Type B pancreatic cell (in vitro differentiated cells): Measurements from ENCODE around the gene FAM200A. TPM values are rescaled to one million over a fixed set of nuclear protein-coding genes. Genes with fewer than 3 reads are reported as not detected.
A peak's percentile ranks its signal among the peaks of the same experiment; 100 is the strongest.

Source experiments
- DNase-seq: peaks from one replicate; pipeline ENCODE4 v3.0.0; 2021; ENCODE audit warnings: mixed read lengths; ENCODE audit not compliant: unreplicated experiment; ENCODE audit errors: extremely low spot score
- H3K27ac Mint-ChIP-seq: 2 replicates; pipeline ENCODE4 v1.8.0; 2021; ENCODE audit warnings: mild to moderate bottlenecking, mixed read lengths
- H3K27me3 Mint-ChIP-seq: 2 replicates; pipeline ENCODE4 v1.8.0; 2021; ENCODE audit warnings: mixed read lengths
- H3K36me3 Mint-ChIP-seq: 2 replicates; pipeline ENCODE4 v1.8.0; 2021; ENCODE audit warnings: mixed read lengths
- H3K4me1 Mint-ChIP-seq: one replicate; pipeline ENCODE4 v1.8.0; 2021; ENCODE audit warnings: mixed read lengths; ENCODE audit not compliant: unreplicated experiment
- H3K4me3 Mint-ChIP-seq: 2 replicates; pipeline ENCODE4 v1.8.0; 2021; ENCODE audit warnings: mild to moderate bottlenecking, mixed read lengths
- H3K9me3 Mint-ChIP-seq: 2 replicates; pipeline ENCODE4 v1.8.0; 2021; ENCODE audit warnings: mixed read lengths
- long read RNA-seq: library from polyadenylated mRNA; unstranded; transcript quantifications from one replicate; pipeline ENCODE4 v2.0.0, GENCODE V29; 2020
- total RNA-seq: library from RNA; stranded (reverse); gene quantifications from 2 replicates; pipeline ENCODE4 v1.2.1, GENCODE V29; 2021; ENCODE audit warnings: low replicate concordance
- TF ChIP-seq, protein P1 (sequence below): fragments of 200-600 bp; sonication (generic); conservative IDR thresholded peaks from 2 replicates; pipeline ENCODE4 v1.5.0; 2021; ENCODE audit warnings: antibody characterized with exemption, mild to moderate bottlenecking

FAM200A gene
- 10.2 and 10.8 TPM in 2 replicates for total RNA-seq
- long read RNA-seq, transcript FAM200A-202 (2 exons, 2,480 nt): major isoform, 51 of 56 reads
- long read RNA-seq, partial matches to known transcripts: 0 of 56 reads
- long read RNA-seq, other reads (novel, unspliced or antisense): 4 of 56 reads

DNA sequence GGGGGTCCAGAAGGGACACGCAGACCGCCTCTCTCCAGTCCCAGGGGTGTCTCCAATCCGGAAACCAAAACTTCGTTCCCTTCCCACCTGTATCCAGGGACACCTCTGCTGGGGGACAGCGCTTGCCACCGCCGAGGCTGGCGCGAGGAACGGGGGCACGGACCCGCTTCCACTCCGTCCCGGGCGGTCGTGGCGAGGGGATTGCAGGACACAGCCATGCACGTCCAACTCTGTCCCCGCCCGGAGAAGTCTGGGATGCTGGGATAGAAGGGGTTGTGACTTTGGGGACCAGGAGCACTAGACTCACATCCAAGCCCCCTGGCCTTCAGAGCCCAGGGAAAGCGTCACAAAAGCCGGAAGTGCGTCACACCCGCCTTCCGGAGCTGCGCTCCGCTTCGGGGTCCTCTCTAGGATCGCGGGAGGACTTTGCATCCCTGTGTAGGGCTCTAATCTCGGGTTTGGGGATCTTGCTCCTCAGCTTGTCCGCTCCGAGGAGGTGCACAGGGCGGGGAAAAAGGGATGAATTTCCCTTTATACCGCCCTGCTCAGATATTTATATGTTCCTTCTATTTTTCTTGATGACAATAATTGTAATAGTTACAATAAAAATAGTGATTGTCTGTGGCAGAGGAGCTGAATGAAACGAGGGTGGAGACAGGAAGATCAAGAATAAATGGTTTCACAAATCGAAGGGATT, at the start of gene FAM200A:
FAM200A (minus strand) TSS at position 348 of the 697 bp plus-strand sequence. CDS start 3,707 bp downstream, outside the sequence.
- Mint-ChIP-seq H3K9me3 (peaks cover 7% of the 10 kb centered on the region), H3K4me3 (peak within 1 kb of the TSS; percentile 91), H3K36me3 (peaks cover 24% of the 10 kb centered on the region), H3K4me1 (peaks cover 5% of the 10 kb centered on the region), H3K27me3 (no peaks in the 10 kb centered on the region), H3K27ac (peak within 1 kb of the TSS; percentile 82)
- TF ChIP-seq, protein P1, sequence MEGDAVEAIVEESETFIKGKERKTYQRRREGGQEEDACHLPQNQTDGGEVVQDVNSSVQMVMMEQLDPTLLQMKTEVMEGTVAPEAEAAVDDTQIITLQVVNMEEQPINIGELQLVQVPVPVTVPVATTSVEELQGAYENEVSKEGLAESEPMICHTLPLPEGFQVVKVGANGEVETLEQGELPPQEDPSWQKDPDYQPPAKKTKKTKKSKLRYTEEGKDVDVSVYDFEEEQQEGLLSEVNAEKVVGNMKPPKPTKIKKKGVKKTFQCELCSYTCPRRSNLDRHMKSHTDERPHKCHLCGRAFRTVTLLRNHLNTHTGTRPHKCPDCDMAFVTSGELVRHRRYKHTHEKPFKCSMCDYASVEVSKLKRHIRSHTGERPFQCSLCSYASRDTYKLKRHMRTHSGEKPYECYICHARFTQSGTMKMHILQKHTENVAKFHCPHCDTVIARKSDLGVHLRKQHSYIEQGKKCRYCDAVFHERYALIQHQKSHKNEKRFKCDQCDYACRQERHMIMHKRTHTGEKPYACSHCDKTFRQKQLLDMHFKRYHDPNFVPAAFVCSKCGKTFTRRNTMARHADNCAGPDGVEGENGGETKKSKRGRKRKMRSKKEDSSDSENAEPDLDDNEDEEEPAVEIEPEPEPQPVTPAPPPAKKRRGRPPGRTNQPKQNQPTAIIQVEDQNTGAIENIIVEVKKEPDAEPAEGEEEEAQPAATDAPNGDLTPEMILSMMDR: no peak
- peak; percentile 82 for DNase-seq

DNA sequence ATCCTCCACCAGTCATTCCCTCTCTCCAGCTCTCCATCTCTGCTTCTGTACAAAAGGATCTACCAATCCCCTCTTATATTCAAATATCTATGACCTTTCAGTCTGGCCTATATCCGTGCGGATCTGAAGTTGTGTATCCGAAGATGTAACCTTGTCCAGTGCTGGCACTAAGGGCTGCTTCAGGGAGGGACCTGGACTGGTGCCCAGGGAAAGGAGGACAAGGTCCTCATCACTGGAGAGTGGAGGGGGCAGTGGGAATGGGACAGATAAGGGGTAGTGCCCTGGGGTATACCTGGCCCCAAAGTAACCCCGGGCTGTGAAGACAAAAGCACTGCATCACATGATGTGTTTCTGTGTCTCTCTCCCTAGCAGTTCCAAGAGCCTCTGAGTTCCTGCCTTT, 47.9 kb upstream of the FAM200A start:
- H3K9me3 Mint-ChIP-seq: no peaks in the 10 kb centered on the region
- TF ChIP-seq, protein P1: no peak
- no peak overlapping the region for H3K4me3 Mint-ChIP-seq
- no peaks in the 10 kb centered on the region for H3K4me1 Mint-ChIP-seq
- no peaks in the 10 kb centered on the region for H3K36me3 Mint-ChIP-seq
- H3K27ac Mint-ChIP-seq: no peak overlapping the region
- peaks cover 15% of the 10 kb centered on the region for H3K27me3 Mint-ChIP-seq
- DNase-seq: peak; percentile 42

DNA sequence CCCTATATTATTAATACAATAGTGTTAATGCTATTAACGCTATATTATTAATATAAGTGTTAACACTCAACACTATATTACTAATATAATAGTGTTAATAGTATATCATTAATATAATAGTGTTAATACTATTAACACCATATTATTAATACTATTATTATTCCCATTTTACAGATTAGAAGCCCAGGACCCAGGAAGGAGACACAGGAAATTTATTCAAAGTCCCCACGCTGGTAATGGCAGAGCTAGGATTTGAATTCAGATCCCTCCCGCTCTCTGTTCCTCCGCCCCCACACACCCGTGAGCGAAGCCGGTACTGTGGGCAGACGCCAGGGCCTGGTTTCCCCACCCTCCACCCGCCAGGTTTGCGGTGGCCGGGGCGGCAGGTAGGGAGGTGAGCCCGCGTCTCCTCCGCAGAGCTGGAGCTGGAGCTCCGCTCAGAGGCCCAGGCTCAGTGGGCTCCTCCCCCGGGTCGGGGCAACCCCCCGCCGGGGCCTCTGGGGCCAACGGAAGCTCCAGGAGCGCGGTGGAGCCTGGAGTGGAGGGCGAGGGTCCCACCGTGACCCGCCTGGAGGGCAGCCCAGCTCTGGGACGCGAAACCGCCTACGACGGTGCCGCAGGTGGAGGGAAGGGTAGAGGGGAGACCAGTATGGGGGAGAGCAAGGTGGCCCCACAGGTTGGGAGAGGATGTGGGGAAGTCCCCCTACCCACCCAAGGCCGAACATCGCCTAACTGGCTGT, 46.0 kb upstream of the FAM200A start, which contains the start of gene TMEM225B:
TMEM225B (plus strand) TSS at position 506 of the 740 bp plus-strand sequence. CDS start 6,122 bp downstream, outside the sequence.
- no peak within 1 kb of the TSS for H3K27ac Mint-ChIP-seq
- no peaks in the 10 kb centered on the region for H3K4me1 Mint-ChIP-seq
- H3K4me3 Mint-ChIP-seq: no peak within 1 kb of the TSS
- H3K9me3 Mint-ChIP-seq: no peaks in the 10 kb centered on the region
- no peak for DNase-seq
- no peaks in the 10 kb centered on the region for H3K36me3 Mint-ChIP-seq
- peaks cover 12% of the 10 kb centered on the region for H3K27me3 Mint-ChIP-seq
- TF ChIP-seq, protein P1: no peak

DNA sequence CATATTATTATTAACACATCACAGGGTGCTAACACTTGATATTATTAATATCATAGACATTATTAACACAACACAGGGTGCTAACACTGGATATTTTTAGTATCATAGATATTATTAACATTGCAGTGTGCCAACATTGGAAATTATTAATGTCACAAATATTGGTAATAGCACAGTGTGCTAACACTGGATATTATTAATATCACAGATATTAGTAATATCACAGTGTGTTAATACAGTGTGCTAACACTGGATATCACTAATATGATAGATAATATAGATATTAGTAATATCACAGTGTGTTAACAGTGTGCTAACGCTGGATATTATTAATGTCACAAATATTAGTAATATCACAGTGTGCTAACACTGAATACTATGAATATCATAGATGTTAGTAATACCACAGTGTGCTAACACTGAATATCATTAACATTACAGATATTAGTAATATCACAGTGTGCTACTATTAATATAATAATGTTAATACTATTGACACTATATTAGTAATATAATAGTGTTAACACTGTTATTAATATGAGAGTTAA, 44.6 kb upstream of the FAM200A start:
- Mint-ChIP-seq H3K9me3 (no peaks in the 10 kb centered on the region), H3K27ac (no peak overlapping the region), H3K4me3 (no peak overlapping the region), H3K36me3 (no peaks in the 10 kb centered on the region), H3K4me1 (no peaks in the 10 kb centered on the region), H3K27me3 (peaks cover 12% of the 10 kb centered on the region)
- TF ChIP-seq, protein P1: no peak
- DNase-seq: no peak

DNA sequence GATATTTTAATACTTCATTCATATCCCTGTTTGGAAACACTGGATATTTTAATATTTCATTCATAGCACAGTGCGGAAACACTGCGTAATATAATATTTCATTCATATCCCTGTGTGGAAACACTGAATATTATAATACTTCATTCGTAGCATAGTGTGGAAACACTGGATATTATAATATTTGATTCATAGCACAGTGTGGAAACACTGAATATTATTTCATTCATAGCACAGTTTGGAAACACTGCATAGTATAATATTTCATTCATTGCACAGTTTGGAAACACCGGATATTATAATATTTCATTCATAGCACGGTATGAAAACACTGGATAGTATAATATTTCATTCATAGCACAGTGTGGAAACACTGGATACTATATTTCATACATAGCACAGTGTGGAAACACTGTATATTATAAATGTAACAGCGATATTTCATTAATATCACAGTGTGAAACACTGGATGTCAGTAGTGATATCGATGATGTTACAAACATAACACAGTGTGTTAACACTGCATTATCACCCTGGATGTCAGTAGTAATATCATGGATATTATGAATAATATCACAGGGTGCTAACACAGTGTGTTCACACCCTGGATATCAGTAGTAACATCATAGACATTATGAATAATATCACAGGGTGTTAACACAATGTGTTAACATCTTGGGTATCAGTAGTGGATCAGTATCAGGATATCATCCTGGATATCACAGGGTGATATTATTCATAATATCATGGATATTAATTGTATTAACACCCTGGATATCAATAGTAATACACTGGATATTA, 43.2 kb upstream of the FAM200A start:
- Mint-ChIP-seq H3K4me3 (no peak overlapping the region), H3K4me1 (no peaks in the 10 kb centered on the region), H3K27ac (no peak overlapping the region), H3K36me3 (no peaks in the 10 kb centered on the region), H3K9me3 (no peaks in the 10 kb centered on the region), H3K27me3 (no peaks in the 10 kb centered on the region)
- DNase-seq: no peak
- TF ChIP-seq, protein P1: no peak
